Stimulated activated CD4-positive, alpha-beta T cell treated with anti-CD3 and anti-CD28 coated beads, Interleukin-4, amount 100 ng/mL, for 24 hours (primary cell): ENCODE results near the gene TMEM59L.

Experiments
- DNase-seq: peaks from one replicate; pipeline ENCODE4 v3.0.0-alpha.2; 2020

Gene TMEM59L

DNA sequence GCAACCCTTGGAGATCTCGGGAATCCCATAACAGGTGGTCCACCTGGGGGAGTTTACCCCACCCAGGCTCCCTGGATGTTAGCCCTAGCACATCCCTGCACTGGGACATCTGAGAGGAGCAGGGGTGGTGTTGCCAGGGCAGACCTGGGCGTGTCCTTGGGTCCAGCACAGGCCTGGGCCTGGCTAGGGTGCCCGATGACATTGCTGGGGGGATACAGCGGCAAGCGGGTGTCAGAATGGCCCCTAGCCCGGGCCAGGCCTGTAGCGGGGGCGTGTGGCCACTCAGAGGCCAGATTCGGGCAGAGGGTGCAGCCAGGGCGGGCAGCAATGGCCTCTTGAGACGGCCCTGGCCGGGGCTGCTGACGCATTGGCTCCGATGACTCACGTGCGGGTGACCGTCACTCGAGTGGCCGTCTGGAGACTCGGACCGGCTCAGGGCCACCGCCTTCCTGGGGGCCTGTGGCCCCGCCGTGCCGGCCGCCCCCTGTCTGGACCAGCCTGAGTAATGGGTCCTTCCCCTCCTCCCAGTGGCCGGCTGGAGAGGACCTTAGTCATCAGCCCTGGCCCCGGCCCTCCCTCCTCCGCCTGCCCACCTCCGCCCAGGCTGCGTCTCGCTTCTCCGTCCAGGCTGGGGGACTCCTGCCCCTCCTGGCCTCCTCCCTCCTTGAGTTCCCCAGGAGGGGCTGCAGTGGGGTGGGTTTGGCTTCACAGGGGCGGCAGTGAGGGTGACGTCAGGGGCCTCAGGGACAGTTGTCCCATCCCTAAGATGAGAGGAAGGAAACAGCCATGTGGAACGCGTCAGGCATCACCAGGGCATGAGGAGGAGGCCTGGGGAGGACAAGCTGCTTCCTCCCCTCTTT, 47.6 kb downstream of the TMEM59L start:
- DNase-seq: no peak

DNA sequence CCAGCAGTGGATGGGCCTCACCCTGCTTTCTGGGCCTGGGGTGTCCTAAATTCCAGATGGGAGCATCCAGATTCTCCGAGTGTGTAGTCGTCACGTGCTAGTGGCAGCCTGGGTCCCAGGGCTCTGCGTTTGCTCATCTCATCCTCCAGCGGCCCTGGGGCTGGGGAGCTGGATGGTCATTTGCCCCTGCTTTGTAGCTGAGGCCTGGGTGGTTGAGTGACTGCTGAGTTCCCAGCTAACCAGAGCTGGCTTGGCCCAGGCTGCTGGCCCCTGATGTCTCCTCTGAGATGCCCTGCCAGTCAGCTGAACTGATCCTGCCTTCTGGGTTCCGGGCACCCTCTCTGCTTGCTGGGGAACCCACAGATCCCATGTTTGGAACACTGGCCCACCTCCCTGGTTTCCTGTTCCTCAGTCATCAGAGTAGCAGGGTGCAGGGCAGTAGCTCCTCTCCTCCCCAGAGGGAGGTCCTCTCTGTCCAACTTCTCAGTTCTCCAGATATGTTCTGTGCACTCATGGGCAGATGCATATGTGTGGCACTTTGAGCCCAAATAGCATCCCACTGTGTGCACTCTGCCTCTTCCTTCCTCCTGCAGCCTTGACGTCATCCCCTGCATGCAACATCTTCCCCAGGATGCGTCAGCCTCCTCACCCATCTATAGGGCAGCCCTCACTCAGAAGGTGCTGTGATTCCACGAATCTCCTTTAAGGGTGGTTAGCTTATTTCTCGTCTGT, 48.4 kb downstream of the TMEM59L start:
- no peak for DNase-seq

DNA sequence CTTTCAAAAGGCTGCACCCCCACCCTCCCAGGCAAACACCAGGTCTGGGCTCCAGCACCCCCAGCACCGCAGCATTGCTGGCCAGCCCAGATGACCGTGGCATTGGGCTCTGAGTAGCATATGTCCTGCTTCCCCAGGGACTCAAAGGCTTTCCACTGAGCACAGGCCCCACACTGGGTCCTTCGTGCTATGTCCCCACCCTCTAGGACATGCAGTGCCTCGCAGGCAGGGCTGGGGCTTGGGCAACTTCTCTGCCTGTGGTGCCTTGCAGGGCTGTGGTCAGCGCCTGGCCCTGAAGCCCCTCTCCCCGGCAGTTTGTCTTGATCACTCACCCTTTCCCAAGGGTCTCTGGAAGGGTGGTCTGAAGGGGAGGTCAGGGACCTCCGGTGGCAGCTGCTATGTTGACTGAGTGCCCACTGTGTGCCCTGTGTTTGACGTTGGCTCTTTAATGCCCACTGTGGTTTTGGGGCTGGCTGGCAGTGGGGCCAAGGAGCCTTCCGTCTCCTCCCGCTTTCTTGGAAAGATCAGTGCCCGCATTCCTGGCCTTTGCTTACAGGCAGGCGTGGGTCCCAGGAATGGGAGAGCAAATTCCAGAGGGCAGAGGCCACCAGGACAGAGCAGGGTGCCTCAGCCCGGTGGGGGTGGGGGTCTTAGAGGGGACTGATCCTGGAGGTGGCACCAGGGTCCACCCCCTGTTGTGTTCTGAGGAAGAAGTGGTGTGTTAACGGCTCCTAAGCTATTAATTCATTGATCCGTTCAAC, 50.5 kb downstream of the TMEM59L start:
- no peak for DNase-seq

DNA sequence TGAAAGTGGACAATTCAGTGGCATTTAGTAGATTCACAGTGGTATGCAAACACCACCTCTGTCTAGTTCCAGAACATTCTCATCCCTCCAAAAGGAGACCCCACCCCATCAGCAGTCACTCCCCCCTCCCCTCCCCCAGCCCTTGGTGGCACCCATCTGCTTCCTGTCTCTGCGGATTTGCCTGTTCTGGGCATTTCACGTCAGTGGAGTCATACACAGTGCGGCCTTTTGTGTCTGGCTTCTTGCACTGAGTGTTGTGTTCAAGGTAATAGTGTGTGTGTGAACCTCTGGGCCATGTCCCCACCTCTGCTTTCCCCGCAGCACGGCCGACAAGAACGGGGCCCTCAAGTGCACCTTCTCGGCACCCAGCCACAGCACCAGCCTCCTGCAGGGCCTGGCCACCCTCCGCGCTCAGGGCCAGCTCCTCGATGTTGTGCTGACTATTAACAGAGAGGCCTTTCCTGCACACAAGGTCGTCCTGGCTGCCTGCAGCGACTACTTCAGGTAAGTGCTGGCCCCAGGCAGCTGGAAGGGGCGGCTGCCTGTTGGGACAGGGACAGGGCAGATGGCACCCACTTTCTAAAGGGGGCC, 51.4 kb downstream of the TMEM59L start:
- no peak for DNase-seq

- DNase-seq: no peak
These were observed 53.1 kb downstream of the TMEM59L start for GRCh38 chr19:18665771-18666202.

GRCh38 chr19:18666317-18666716, 53.6 kb downstream of the TMEM59L start:
- DNase-seq: no peak

- no peak for DNase-seq
These were observed 54.1 kb downstream of the TMEM59L start for GRCh38 chr19:18666784-18667183.

GRCh38 chr19:18667531-18668251, 55.0 kb downstream of the TMEM59L start:
- DNase-seq: no peak

GRCh38 chr19:18668252-18668631, 55.6 kb downstream of the TMEM59L start:
- no peak for DNase-seq

DNA sequence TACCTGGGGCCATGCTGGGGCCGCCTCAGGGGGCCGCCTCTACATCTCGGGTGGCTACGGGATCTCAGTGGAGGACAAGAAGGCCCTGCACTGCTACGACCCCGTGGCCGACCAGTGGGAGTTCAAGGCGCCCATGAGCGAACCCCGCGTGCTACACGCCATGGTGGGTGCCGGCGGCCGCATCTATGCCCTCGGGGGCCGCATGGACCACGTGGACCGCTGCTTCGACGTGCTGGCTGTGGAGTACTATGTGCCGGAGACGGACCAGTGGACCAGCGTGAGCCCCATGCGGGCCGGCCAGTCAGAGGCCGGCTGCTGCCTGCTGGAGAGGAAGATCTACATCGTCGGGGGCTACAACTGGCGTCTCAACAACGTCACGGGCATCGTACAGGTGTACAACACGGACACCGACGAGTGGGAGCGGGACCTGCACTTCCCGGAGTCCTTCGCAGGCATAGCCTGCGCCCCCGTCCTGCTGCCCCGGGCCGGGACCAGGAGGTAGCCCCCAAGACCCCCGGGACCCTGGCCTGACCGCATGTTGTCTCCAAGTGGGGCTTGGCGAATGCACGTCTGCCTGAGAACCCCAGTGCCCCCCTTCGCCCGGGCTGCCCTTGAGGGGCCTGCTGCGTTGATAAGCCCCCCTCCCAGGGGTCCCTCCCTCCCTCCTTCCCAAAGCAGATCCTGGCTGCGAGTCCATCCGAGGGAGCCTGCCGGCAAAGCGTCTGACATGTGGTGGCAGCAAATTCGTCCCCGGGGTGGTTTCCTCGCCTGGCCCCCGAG, 56.3 kb downstream of the TMEM59L start:
- no peak for DNase-seq

DNA sequence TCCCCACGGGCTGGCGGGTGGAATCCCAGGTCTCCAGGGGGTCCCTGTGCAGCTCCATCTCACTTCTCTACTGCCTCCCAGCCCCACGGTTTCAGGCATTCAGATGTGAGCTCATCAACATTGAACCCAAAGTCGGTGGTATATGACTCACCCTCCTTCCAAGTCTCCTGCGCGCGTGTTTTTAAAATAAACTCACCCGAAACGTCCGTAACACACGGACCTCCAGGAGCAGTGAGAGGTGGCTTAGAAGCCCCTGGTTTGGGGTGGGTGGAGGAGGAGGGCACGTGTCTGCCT, 56.8 kb downstream of the TMEM59L start:
- no peak for DNase-seq

- no peak for DNase-seq
These were observed 57.2 kb downstream of the TMEM59L start for GRCh38 chr19:18669883-18670282.

DNA sequence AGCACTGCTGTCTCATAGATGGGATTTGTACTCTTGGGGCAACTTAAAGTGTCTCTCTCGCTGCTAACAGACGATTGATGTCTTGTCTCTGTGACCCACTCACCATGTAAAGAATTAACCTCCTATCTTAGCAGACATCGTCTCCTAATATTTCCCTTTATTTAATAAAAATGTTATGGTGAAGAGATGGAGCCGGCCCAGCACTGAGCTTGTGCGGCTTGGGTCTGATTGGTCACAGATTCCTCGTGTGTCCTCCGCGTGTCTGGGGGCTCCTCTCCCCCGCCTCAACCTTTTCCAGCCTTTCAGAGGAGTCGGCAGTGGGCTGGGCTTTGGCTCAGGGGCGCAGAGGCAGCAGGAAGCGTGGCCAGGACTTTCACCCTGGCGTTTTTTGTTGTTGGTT, 57.6 kb downstream of the TMEM59L start:
- no peak for DNase-seq
